CD4-positive, alpha-beta T cell treated with Interleukin-1 beta for 1 hour (primary cell): ENCODE results near the gene LARGE2.
"Not testable (repeated sequence)": the region's sequence is repeated elsewhere in the genome, so short reads cannot be mapped to it uniquely, and the experiment has no call there.

ENCODE experiments used
- DNase-seq, 2 donors: peaks; one replicate each; pipeline ENCODE4 v3.0.0-alpha.2; 2020 to 2022

LARGE2 gene

GRCh38 chr11:45896422-45896984 lies 26.0 kb upstream of the LARGE2 start:
- DNase-seq, result no peak

DNA sequence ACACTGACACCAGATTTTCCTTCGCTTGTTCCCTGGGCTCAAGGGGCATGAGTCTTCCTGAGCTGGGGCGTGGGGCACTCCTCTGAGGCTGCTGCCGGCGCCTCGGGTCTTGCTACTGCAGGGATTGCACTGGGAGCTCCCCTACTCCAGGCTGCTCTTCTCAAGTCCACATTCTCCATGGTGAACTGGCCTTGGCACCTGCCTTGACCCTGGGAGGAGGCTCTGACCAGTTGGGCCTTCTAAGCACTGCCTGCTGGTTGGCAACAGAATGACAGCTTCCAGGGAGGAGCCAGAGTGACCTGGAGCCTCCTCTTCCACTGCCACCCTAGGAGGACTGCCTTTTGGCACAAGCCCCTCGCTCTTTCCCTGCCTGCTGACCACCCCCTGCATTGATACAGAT lies 24.9 kb upstream of the LARGE2 start:
- DNase-seq, result no peak

- DNase-seq, result no peak
Observed at GRCh38 chr11:45899086-45899447, 23.4 kb upstream of the LARGE2 start.

DNA sequence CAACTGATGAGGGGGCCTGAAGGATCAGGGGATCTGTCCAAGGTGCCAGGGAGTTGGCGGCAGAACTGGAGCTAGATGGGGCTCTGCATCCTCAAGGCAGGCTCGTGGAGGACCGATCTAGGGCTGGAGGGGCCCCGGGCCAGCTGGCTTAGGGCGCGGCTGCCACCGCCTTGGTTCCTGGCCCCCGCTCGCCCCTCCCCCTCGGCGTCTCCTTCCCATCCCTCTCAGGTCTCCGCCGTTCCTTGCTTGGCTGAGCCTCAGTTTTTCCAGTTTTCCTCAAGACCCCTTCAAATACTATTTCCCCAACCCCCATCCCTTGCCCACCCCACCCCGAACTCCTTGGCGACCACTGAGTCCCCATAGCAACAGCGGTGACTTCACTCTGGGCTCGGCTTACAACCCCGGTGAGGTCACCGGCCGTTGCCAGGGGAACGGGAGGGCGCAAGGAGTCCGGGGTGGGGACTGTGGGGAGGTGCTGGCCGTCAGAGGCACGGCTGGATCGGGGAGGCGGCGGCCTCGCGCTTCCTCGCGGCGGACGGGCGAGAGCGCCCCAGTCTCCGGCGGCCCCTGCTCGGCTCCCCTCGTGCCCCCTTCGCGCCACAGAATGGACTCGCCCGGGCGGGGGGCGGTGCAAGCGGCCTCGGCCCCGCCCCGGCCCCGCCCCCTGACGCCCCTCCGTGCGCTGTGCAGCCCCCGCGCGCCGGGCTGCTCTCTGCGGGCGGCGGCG lies 22.8 kb upstream of the LARGE2 start:
- DNase-seq, result peak; percentile 75 to 85

GRCh38 chr11:45900175-45900800 lies 22.2 kb upstream of the LARGE2 start:
- not testable (repeated sequence) for DNase-seq

- DNase-seq, result no peak
Observed at GRCh38 chr11:45900916-45901617, 21.4 kb upstream of the LARGE2 start.

DNA sequence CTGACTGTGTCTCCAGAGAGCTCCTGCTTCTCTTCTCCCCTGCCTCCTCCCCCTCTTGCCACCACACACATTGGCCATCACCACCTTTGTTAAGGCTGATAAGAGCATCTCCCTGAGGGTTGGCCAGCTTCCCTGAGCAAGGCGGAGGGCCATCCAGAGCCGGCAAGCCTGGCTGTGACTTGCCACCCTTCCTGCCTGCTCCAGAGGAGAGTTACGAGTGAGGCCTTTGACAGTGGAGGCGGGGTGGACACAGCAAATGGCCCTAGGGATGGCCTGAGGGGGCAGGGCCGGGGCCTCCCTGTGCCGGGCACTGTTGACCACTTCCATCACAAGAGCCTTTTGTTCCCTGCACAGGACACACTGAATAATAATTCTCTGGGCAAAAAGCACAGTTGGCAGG lies 20.8 kb upstream of the LARGE2 start:
- no peak for DNase-seq

- no peak for DNase-seq
Observed at GRCh38 chr11:45902452-45903380, 19.7 kb upstream of the LARGE2 start.

DNA sequence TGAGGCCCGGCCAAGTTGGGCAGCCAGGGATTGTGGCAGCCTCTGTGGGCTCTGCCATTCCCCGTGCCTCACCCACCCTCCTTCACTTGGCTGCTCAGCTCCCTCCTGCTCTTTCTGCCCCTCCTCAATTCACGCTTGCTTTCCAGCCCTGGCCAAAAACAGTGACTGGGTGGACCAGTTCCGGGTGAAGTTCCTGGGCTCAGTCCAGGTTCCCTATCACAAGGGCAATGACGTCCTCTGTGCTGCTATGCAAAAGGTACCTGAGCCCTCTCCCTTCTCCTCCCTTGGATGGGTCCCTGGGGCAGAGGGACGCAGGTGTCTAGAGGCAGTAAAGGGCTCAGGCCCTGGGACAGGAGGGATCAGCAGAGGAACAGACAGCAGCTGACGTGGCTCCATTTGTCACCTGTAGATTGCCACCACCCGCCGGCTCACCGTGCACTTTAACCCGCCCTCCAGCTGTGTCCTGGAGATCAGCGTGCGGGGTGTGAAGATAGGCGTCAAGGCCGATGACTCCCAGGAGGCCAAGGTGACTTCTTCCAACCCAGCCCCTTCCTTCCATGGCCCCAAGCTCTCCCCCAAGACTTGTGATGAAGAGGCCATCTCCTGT lies 18.0 kb upstream of the LARGE2 start:
- DNase-seq, result no peak

DNA sequence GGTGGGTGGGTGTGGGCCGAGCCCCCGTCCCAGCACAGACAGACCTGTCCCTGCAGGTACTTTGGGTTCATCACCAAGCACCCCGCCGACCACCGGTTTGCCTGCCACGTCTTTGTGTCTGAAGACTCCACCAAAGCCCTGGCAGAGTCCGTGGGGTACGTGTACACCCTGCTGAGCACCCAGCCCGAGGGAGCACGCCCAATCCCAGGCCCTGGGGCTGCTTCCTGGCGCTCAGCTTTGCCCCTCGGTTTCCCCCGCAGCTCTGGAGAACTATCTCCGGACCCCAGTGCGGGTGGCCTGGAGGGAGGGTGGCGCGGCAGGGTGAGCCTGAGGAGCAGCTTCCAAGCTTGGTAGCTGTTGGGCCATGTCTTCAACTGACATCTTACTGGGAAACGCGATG lies 17.4 kb upstream of the LARGE2 start:
- DNase-seq, result no peak

DNA sequence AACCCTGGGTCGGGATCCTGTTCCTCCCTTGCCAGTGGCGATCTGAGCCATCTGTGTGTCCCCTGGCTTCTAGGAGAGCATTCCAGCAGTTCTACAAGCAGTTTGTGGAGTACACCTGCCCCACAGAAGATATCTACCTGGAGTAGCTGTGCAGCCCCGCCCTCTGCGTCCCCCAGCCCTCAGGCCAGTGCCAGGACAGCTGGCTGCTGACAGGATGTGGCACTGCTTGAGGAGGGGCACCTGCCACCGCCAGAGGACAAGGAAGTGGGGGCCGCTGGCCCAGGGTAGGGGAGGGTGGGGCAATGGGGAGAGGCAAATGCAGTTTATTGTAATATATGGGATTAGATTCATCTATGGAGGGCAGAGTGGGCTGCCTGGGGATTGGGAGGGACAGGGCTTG lies 16.9 kb upstream of the LARGE2 start:
- not testable (repeated sequence) for DNase-seq

- DNase-seq, result peak in 1 of 2 donors; percentile 50
Observed at GRCh38 chr11:45906096-45906682, 16.3 kb upstream of the LARGE2 start.

- no peak for DNase-seq
Observed at GRCh38 chr11:45906965-45907611, 15.4 kb upstream of the LARGE2 start, which contains the start of gene FREY1. Gene FREY1, minus strand, starts transcription at chr11:45907271. Its CDS starts 26 bp downstream, at chr11:45907245.

DNA sequence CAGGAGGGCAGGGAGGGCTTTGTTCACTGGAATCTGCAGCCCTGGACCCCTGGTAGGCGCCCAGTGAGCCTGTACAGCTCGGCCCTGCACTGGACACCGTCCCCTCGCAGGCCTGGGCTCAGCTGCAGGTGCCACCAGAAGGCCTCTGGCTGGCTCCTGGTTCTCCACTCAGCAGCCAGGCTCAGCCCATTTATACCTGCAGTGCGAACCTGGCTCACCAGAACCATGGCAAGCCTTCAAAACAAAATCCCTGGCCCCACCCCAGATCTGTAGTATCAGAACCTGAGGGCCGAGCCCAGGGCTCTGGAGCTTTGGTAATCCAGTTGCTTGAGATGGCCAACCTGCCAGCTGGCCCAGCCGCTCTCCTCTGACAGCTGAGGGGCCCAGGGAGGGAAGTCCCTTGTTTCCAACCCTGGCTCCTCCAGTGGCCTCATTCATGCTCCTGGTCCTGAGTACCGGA lies 14.5 kb upstream of the LARGE2 start:
- DNase-seq, result no peak

DNA sequence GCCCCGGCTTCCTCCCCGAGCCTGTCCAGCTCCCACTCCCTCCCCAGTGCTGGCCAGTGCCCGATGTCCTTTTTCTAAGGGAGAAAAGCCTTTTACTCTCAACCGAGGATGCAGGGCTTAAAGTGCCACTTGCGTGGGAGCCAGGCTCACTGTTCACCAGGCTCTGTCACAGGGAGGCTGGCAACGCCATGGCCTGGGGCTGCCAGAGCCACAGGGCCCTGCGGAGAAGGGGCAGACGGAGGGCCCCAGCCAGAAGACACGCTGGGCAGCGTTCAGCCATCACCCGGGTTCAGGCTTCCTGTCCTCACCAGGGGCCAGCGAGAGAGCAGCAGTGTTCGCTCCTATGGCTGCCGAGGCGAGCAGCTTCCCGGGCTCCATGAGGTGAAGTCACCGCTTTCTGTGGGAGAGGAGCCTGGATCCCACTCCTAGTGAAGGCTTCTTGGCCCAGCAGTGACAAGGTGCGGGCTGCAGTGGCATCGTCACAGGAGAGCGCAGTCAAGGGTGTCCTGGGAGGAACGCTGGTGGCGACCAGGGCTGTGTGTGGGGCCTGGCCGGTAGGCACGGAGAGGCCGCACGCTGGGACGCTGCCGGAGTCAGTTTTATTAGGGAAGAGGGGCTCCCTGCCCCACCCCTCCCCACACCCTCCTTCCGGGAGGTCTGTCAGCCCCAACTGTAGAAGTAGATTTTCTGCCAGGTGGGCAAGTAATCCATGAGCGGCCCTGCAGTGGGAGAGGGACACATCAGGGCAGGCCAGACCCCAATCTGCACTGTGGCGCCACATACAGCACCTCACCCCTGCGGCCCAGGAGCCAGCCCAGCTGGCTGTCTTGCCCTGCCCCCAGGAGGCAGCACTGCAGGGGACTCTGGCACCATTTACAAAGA lies 12.6 kb upstream of the LARGE2 start:
- DNase-seq, result no peak

- no peak for DNase-seq
Observed at GRCh38 chr11:45910623-45911022, 11.8 kb upstream of the LARGE2 start.

- no peak for DNase-seq
Observed at GRCh38 chr11:45913514-45913913, 8.9 kb upstream of the LARGE2 start.

GRCh38 chr11:45913942-45914635 lies 8.4 kb upstream of the LARGE2 start:
- no peak for DNase-seq

DNA sequence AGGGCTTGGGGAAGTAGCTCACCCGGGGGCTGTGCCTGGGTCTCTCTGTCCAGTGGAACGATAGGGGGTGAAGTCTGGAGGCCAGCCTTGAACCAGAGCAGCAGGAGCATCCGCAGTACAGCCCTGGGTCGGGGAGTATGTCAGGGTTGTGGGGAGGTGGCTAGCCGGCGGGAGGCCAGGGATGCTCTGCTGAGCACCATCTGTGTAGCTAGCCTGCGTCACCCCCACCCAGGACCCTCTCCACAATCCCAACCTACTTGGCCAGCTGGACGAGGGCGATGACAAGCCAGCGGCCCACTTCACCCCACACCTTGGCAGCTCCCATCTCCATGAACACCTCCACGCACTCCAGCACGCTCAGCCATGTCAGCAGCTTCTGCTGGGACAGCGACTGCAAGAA lies 7.0 kb upstream of the LARGE2 start:
- no peak for DNase-seq
